Mesenchymal stem cell (in vitro differentiated cells and primary cell): ENCODE measurements around the gene ZFPL1.

Experiments used
- DNase-seq: peaks from one replicate; pipeline ENCODE4 v3.0.0-alpha.2; 2013
- H2AFZ ChIP-seq: one replicate; pipeline ENCODE4 v1.6.1; 2013; ENCODE audit warnings: low read depth, mild to moderate bottlenecking, control low read depth, inconsistent platforms, low read length, moderate library complexity
- H2AK5ac ChIP-seq: 2 replicates; pipeline ENCODE4 v1.6.1; 2013; ENCODE audit warnings: low read length, moderate library complexity, mild to moderate bottlenecking, inconsistent platforms; ENCODE audit not compliant: severe bottlenecking
- H2BK120ac ChIP-seq: one replicate; pipeline ENCODE4 v1.6.1; 2013; ENCODE audit warnings: low read depth, mild to moderate bottlenecking, inconsistent platforms, low read length, moderate library complexity
- H2BK12ac ChIP-seq, 2 experiments: one replicate each; pipeline ENCODE4 v1.6.1; 2013; ENCODE audit warnings: inconsistent platforms in 2 of 2, low read length in 2 of 2, mild to moderate bottlenecking in 2 of 2, moderate library complexity in 2 of 2, control low read depth in 1 of 2
- H2BK15ac ChIP-seq: one replicate; pipeline ENCODE4 v1.6.1; 2013; ENCODE audit warnings: mild to moderate bottlenecking, low read depth, inconsistent platforms; ENCODE audit not compliant: poor library complexity, severe bottlenecking
- H2BK5ac ChIP-seq: 2 replicates; pipeline ENCODE4 v1.6.1; 2013; ENCODE audit warnings: low read depth, mild to moderate bottlenecking, low read length, control low read depth, inconsistent platforms; ENCODE audit not compliant: poor library complexity, severe bottlenecking
- H3K14ac ChIP-seq, 2 experiments: one replicate each; pipeline ENCODE4 v1.6.1; 2013; ENCODE audit warnings: inconsistent platforms in 2 of 2, low read length in 2 of 2, control low read depth in 1 of 2, mild to moderate bottlenecking in 1 of 2, moderate library complexity in 1 of 2
- H3K18ac ChIP-seq, 2 experiments: one replicate each; pipeline ENCODE4 v1.6.1; 2013; ENCODE audit warnings: inconsistent platforms in 2 of 2, low read length in 2 of 2, control low read depth in 1 of 2, low read depth in 1 of 2, mild to moderate bottlenecking in 1 of 2
- H3K23ac ChIP-seq, 2 experiments: one replicate each; pipeline ENCODE4 v1.6.1; 2013; ENCODE audit warnings: inconsistent platforms in 2 of 2, low read length in 2 of 2, mild to moderate bottlenecking in 2 of 2, moderate library complexity in 2 of 2, control low read depth in 1 of 2
- H3K27ac ChIP-seq: 2 replicates; pipeline ENCODE4 v1.5.1; 2013; ENCODE audit warnings: mild to moderate bottlenecking, moderate library complexity, low read length, control low read depth, inconsistent platforms; ENCODE audit not compliant: poor library complexity, severe bottlenecking
- H3K27me3 ChIP-seq, 2 experiments: 2 replicates each; pipeline versions ENCODE4 v1.6.1 to v1.7.0; 2013; ENCODE audit warnings: low read length in 2 of 2, mild to moderate bottlenecking in 2 of 2, moderate library complexity in 2 of 2, control low read depth in 1 of 2, inconsistent platforms in 1 of 2; ENCODE audit not compliant: control insufficient read depth in 1 of 2, insufficient read depth in 1 of 2
- H3K36me3 ChIP-seq, 2 experiments: 2 replicates each; pipeline versions ENCODE4 v1.6.1 to v1.7.0; 2013; ENCODE audit warnings: low read length in 2 of 2, control low read depth in 1 of 2, inconsistent platforms in 1 of 2, low read depth in 1 of 2, mild to moderate bottlenecking in 1 of 2; ENCODE audit not compliant: insufficient read depth in 2 of 2, control insufficient read depth in 1 of 2
- H3K4ac ChIP-seq, 2 experiments: one replicate each; pipeline ENCODE4 v1.6.1; 2013; ENCODE audit warnings: inconsistent platforms in 2 of 2, low read length in 2 of 2, mild to moderate bottlenecking in 2 of 2, moderate library complexity in 2 of 2, control low read depth in 1 of 2, low read depth in 1 of 2
- H3K4me1 ChIP-seq: 2 replicates; pipeline ENCODE4 v1.6.1; 2013; ENCODE audit warnings: low read depth, low read length, control low read depth; ENCODE audit not compliant: control insufficient read depth, insufficient read depth
- H3K4me2 ChIP-seq: 2 replicates; pipeline ENCODE4 v1.6.1; 2013; ENCODE audit warnings: low read length, mild to moderate bottlenecking, inconsistent platforms; ENCODE audit not compliant: poor library complexity, severe bottlenecking
- H3K4me3 ChIP-seq, 2 experiments: 2 replicates each; pipeline versions ENCODE4 v1.5.1 to v1.7.0; 2013; ENCODE audit warnings: low read length in 2 of 2, mild to moderate bottlenecking in 2 of 2, control low read depth in 1 of 2, low read depth in 1 of 2; ENCODE audit not compliant: insufficient read depth in 1 of 2
- H3K79me1 ChIP-seq: replicated peaks from 2 replicates; pipeline ENCODE4 v1.6.1; 2013; ENCODE audit warnings: mild to moderate bottlenecking, control low read depth, low read length, inconsistent platforms; ENCODE audit not compliant: poor library complexity, severe bottlenecking
- H3K9ac ChIP-seq: 2 replicates; pipeline ENCODE4 v1.7.0; 2013; ENCODE audit warnings: mild to moderate bottlenecking, low read length, moderate library complexity
- H3K9me3 ChIP-seq: 2 replicates; pipeline ENCODE4 v1.7.0; 2013; ENCODE audit warnings: mild to moderate bottlenecking, low read length; ENCODE audit not compliant: control insufficient read depth
- H4K8ac ChIP-seq: one replicate; pipeline ENCODE4 v1.6.1; 2013; ENCODE audit warnings: inconsistent platforms, mild to moderate bottlenecking, low read length, moderate library complexity
- H4K91ac ChIP-seq: one replicate; pipeline ENCODE4 v1.6.1; 2013; ENCODE audit warnings: mild to moderate bottlenecking, low read length, inconsistent platforms
- WGBS: methylation state at CpG from one replicate; pipeline ENCODE4 v1.1.7; 2013; ENCODE audit warnings: mixed read lengths; 5-methylcytosine and 5-hydroxymethylcytosine counted together

ZFPL1 gene

DNA sequence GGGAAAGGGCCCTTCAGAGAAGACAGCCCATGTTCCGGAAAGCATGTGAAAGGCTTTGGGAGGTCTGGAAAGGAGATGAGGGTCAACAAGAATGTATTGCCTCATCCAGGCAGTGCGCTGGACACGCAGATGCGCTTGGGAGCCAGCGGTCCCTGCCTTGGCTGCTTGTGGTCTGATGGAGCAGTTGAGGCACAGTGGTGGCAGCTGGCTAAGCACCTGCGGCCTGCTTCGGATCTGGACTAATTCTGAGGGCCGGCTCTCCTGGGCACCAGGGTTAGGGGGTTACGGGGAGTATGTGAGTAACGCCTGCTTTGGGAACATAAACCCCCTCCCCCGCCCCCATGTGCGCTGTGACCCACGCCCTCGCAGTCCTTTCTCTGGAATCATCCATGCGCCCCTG is 23.1 kb downstream of the ZFPL1 start:
- Histone ChIP-seq H2AK5ac (no peak overlapping the region), H3K9me3 (no peaks in the 10 kb centered on the region), H2BK12ac (no peak overlapping the region), H3K79me1 (peaks cover 41% of the 10 kb centered on the region), H3K14ac (no peak overlapping the region), H3K27ac (no peak overlapping the region), H3K36me3 (peaks cover 27 to 44% of the 10 kb centered on the region in 2 experiments), H3K18ac (no peak overlapping the region), H3K23ac (no peak overlapping the region), H4K8ac (no peak overlapping the region), H2BK15ac (no peak overlapping the region), H2BK5ac (no peak overlapping the region), H3K27me3 (no peaks in the 10 kb centered on the region), H4K91ac (no peak overlapping the region), H3K4me1 (peaks cover 13% of the 10 kb centered on the region), H3K4ac (no peak overlapping the region), H3K4me3 (no peak overlapping the region), H3K9ac (no peak overlapping the region), H3K4me2 (no peak overlapping the region), H2AFZ (no peak overlapping the region), H2BK120ac (no peak overlapping the region)
- WGBS, result 97% methylated on average over 15 of the region's 15 CpGs
- no peak for DNase-seq

GRCh38 chr11:65107751-65108468 is 23.9 kb downstream of the ZFPL1 start:
- Histone ChIP-seq H3K27ac (no peak overlapping the region), H2AFZ (no peak overlapping the region), H3K36me3 (peaks cover 21 to 44% of the 10 kb centered on the region in 2 experiments), H4K8ac (no peak overlapping the region), H2BK5ac (no peak overlapping the region), H3K9ac (no peak overlapping the region), H2BK15ac (peak overlapping the region; percentile 12), H4K91ac (peak overlapping the region; percentile 93), H3K79me1 (peaks cover 40% of the 10 kb centered on the region), H2AK5ac (no peak overlapping the region), H3K4me3 (no peak overlapping the region), H3K27me3 (no peaks in the 10 kb centered on the region), H3K9me3 (no peaks in the 10 kb centered on the region), H3K23ac (no peak overlapping the region), H3K4me2 (no peak overlapping the region), H3K4me1 (peaks cover 19% of the 10 kb centered on the region), H3K18ac (no peak overlapping the region), H3K14ac (no peak overlapping the region), H3K4ac (no peak overlapping the region), H2BK120ac (no peak overlapping the region), H2BK12ac (no peak overlapping the region)
- WGBS, result 98% methylated on average over 51 of the region's 52 CpGs
- no peak for DNase-seq

DNA sequence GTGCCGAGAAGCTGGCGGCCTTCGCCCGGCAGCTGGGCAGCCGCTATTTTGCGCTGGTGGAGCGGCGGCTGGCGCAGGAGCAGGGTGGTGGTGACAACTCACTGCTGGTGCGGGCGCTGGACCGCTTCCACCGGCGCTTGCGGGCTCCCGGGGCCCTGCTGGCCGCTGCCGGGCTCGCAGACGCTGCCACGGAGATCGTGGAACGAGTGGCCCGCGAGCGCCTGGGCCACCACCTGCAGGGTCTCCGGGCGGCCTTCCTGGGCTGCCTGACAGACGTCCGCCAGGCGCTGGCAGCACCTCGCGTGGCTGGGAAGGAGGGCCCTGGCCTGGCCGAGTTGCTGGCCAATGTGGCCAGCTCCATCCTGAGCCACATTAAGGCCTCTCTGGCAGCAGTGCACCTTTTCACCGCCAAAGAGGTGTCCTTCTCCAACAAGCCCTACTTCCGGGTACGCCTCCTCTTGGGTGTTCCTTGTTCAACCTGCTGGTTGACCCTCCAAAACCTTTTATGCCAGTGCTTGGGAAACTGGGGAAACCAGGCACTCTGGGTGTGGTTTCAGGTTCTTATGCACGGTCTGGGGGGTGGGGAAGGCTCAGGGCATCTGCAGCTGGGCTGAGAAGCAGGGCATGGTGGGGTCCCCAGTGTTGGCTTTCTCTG is 24.6 kb downstream of the ZFPL1 start:
- H3K4me2 ChIP-seq, result no peak overlapping the region
- H3K9ac ChIP-seq, result no peak overlapping the region
- H3K14ac ChIP-seq, result no peak overlapping the region
- no peaks in the 10 kb centered on the region for H3K9me3 ChIP-seq
- no peak for DNase-seq
- peaks cover 23% of the 10 kb centered on the region for H3K4me1 ChIP-seq
- H3K4me3 ChIP-seq, result no peak overlapping the region
- no peak overlapping the region for H2BK120ac ChIP-seq
- H3K23ac ChIP-seq, result no peak overlapping the region
- no peak overlapping the region for H2AK5ac ChIP-seq
- 95% methylated on average over 35 of the region's 38 CpGs for WGBS
- H4K91ac ChIP-seq, result no peak overlapping the region
- peaks cover 21 to 44% of the 10 kb centered on the region in 2 experiments for H3K36me3 ChIP-seq
- no peak overlapping the region for H2BK5ac ChIP-seq
- peaks cover 38% of the 10 kb centered on the region for H3K79me1 ChIP-seq
- H3K27me3 ChIP-seq, result no peaks in the 10 kb centered on the region
- no peak overlapping the region for H3K4ac ChIP-seq
- no peak overlapping the region for H4K8ac ChIP-seq
- H2BK12ac ChIP-seq, result no peak overlapping the region
- no peak overlapping the region for H2BK15ac ChIP-seq
- no peak overlapping the region for H3K27ac ChIP-seq
- no peak overlapping the region for H3K18ac ChIP-seq
- no peak overlapping the region for H2AFZ ChIP-seq

DNA sequence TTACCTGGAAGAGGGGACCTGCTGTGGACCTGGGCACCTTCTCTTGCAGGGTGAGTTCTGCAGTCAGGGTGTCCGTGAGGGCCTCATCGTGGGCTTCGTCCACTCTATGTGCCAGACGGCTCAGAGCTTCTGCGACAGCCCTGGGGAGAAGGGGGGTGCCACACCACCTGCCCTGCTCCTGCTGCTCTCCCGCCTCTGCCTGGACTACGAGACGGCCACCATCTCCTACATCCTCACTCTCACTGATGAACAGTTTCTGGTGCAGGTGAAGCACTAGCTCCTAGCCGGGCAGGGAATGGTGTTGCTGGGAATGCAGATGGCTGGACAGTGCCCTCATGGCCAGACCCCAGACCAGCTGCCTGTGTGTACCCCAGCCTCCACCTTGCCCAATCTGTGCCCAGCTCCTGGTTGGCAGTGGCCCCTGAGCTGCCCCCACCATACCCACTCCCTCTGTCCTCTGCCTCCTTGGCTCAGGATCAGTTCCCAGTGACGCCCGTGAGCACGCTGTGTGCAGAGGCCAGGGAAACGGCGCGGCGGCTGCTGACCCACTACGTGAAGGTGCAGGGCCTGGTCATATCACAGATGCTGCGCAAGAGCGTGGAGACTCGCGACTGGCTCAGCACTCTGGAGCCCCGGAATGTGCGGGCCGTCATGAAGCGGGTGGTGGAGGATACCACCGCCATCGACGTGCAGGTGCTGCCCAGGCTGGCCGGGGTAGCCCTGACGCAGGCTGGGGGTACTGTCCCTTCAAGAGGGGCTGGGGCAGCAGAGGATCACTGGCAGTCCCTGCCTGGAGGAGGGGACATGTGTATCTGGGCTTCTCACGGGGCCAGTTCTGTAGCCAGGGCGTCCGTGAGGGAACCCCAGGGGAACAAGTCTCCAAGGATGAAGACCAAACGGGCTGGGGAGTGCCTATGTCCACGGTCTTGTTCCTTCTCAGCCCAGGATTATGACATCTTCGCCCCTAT is 25.5 kb downstream of the ZFPL1 start:
- peaks cover 38% of the 10 kb centered on the region for H3K79me1 ChIP-seq
- H3K14ac ChIP-seq, result no peak overlapping the region
- 91% methylated on average over 36 of the region's 36 CpGs for WGBS
- H2AK5ac ChIP-seq, result no peak overlapping the region
- no peak overlapping the region for H3K27ac ChIP-seq
- no peaks in the 10 kb centered on the region for H3K9me3 ChIP-seq
- H2BK12ac ChIP-seq, result no peak overlapping the region
- H2BK120ac ChIP-seq, result no peak overlapping the region
- H2BK5ac ChIP-seq, result no peak overlapping the region
- H3K36me3 ChIP-seq, result peaks cover 21 to 48% of the 10 kb centered on the region in 2 experiments
- H3K27me3 ChIP-seq, result no peaks in the 10 kb centered on the region
- no peak overlapping the region for H3K4ac ChIP-seq
- H2BK15ac ChIP-seq, result no peak overlapping the region
- no peak overlapping the region for H2AFZ ChIP-seq
- no peak for DNase-seq
- no peak overlapping the region for H3K4me3 ChIP-seq
- H3K4me1 ChIP-seq, result peaks cover 27% of the 10 kb centered on the region
- no peak overlapping the region for H4K91ac ChIP-seq
- H3K9ac ChIP-seq, result no peak overlapping the region
- no peak overlapping the region for H3K4me2 ChIP-seq
- H3K18ac ChIP-seq, result no peak overlapping the region
- H3K23ac ChIP-seq, result no peak overlapping the region
- H4K8ac ChIP-seq, result no peak overlapping the region
